Activated CD8-positive, alpha-beta memory T cell treated with anti-CD3 and anti-CD28 coated beads, Interleukin-2, amount 50 U/mL, for 4 hours (primary cell): Measurements from ENCODE around the gene RGL1.

Experiments
- DNase-seq: peaks from one replicate; pipeline ENCODE4 v3.0.0-alpha.2; 2020

Gene RGL1

DNA sequence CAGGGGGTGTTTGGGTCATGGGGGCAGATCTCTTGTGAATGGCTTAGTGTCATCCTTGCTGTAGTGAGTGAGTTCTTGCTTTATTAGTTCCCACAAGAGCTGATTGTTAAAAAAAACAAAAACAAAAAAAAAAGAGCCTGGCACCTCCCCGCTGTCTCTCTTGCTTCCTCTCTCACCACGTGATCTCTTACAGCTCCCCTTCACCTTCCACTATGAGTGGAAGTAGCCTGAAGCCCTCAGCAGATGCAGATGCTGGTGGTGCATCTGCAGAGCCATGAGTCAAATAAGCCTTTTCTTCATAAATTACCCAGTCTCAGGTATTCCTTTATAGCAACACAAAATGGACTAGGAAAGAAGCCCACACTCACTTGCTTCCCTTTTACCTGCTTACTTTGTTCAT lies 17.2 kb upstream of the RGL1 start:
- DNase-seq, result no peak

GRCh38 chr1:183791319-183791718 lies 13.6 kb upstream of the RGL1 start:
- DNase-seq, result no peak

DNA sequence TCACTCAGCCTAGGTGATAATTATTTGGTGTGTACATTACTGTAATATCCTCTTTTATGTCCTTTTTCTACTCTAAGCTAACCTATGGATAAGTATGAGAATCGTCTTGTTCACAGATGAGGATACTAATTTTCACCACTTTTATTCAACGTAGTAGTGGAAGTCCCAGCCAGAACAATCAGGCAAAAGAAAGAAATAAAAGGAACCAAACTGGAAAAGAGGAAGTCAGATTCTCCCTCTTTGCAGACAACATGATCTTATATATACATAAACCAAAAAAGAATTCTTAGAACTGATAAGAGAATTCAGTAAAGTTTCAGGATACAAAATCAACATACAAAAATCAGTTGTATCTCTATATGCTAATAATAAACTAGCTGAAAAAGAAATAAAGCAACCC lies 12.6 kb upstream of the RGL1 start:
- no peak for DNase-seq

GRCh38 chr1:183794088-183794487 lies 10.8 kb upstream of the RGL1 start:
- no peak for DNase-seq

DNA sequence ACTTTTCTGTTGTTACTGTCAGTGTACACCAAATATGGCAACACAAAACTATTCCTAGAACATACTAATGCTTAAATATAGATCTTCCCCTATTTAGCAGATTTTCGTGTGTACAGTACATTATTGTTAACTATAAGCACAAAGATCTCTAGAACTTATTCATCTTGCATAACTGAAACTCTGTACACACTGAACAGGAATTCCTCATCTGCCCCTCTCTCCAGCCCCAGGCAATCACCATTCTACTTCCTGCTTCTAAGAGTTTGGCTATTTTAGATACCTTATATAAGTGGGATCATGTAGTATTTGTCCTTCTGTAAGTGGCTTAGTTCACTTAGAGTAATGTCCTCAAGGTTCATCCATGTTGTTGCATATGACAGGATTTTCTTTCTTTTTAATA lies 4.5 kb upstream of the RGL1 start:
- DNase-seq, result no peak

DNA sequence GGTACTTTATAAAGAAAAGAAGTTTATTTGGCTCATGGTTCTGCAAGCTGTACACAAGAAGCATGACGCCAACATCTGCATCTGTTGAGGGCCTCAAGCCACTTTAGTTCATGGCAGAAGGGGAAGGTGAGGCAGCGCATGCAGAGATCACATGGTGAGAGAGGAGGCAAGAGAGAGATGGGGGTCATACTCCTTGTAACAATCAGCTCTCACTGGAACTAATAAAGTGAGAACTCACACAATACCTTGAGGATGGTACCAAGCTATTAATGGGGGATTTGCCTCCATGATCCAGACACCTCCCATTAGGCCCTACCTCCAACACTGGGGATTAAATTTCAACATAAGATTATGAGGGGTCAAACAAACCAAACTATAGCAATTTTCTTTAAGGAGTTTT lies 3.3 kb upstream of the RGL1 start:
- no peak for DNase-seq

- DNase-seq, result no peak
These were observed 533 bp upstream of the RGL1 start for GRCh38 chr1:183804387-183804786.

- no peak for DNase-seq
These were observed 1.2 kb downstream of the RGL1 start for GRCh38 chr1:183806125-183806524.

GRCh38 chr1:183806675-183807074 lies 1.8 kb downstream of the RGL1 start:
- DNase-seq, result no peak

DNA sequence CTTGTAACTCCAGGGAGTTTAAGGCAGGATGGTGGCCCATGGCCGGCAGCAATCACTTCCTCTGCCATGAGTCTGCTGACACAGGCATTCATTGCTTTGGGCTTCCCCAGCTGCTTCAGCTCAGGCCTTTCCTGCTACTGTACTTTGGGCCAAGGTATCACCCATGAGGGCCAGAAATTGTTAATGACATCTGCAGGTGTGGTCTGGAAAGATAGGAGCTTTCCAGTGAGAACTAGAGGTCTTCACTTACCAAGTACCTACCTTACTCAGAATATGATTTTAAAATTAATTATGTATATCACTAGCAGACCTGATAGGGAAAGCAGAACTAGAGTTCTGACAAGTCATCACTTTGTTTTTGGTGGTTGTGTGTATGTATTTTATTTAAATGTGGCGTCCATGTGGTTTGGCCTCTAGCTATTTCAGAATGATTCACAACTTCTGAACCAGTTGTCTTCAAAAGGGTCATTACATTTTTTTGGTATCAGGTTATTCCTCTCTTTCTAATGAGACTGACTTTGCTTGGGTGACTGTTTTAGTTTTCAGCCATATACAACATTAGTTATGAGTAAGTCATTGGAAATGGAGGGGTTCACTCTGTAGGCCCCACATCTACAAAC lies 2.7 kb downstream of the RGL1 start:
- DNase-seq, result no peak

DNA sequence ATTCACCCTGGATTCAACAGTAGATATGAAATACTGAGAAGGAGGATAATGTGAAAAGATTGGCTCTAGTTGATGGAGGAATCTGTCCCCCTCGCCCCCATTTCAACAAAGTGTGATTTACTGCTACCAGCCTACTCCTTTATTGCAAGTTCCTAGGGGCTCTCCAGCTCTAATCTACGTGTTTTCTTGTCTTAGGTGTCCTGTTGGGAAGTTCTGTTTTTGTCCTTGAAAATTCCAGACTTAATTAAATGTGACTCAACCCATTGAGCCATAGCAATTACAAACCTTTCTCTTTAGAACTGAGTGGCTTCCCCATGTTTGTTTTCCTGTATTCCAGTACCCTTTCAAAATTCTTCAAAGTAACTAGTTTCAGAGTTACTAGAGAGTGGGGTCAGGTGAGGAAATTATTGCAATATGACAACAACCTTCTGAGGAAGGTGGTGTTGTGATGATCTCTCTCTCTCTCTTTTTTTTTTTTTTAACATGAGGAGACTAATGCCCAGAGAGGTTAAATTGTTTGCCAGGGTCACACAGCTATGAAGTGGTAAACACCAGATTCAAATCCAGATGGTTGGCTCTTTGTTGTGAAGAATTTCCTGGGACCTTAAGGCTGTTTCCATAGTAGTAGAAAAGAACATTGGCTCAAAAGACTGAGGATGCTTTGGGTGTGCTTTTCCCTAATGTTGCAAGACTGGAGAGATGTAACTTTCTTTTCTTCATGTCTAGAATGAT lies 3.5 kb downstream of the RGL1 start:
- no peak for DNase-seq

- DNase-seq, result no peak
These were observed 5.2 kb downstream of the RGL1 start for GRCh38 chr1:183810121-183810520.

- no peak for DNase-seq
These were observed 6.0 kb downstream of the RGL1 start for GRCh38 chr1:183810756-183811544.

DNA sequence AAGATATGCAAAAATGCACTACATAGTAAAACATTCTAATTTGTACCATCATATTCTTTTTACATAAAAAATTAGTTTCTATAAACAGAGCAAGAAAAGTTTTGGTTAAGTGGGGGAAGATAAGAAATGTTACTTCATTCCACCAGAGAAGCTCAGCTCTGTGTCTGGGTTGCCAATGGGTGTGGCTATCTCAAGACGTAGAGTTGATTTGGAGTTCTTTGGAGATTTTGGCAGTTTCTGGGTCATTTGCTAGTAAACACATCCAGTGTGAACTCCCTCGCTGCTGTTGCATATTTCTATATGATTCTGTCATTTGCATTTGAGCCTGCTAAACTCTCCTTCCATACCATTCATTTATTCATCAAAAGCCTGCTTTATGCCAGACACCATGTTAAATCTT lies 7.2 kb downstream of the RGL1 start:
- DNase-seq, result no peak

DNA sequence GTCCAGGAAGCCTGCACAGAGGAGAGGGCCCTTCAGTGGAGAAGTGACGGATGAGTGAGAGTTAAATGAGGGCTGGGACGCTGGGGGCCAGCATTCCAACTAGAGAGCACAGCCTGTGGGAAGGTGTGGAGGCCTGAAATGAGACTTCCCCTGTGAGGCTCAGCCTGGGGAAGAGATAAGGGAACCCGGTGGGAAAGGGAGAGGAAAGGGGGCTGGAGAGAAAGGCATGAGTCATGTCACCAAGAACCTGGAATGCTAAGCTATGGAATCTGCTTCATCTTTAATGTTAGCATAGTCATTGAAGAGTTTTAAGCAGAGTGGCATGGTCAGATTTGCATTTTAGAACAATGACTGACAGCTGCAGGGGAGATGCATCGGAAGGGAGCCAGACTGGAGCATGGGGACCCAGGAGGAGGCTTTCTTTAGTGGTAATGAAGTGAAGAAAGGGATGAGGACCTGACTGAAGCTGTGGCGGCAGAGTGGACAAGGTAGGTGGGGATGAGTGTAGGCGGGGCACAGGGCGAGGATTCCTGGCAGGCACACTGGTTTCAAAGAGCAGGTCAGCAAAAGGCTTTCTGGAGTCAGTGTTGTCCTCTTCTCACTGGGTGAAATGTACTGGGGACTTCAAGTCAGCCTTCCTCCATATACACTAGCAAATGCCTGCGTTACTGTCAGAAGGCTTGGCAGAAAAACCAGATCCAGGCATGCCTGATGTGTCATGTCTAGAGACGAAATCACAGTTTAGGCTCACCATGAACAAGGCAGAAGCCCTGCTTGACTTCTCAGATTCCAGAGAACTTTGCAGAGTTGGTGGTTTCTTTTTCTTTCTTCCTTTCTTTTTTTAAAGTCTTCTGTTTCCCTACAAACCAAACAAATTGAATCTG lies 8.0 kb downstream of the RGL1 start:
- no peak for DNase-seq

DNA sequence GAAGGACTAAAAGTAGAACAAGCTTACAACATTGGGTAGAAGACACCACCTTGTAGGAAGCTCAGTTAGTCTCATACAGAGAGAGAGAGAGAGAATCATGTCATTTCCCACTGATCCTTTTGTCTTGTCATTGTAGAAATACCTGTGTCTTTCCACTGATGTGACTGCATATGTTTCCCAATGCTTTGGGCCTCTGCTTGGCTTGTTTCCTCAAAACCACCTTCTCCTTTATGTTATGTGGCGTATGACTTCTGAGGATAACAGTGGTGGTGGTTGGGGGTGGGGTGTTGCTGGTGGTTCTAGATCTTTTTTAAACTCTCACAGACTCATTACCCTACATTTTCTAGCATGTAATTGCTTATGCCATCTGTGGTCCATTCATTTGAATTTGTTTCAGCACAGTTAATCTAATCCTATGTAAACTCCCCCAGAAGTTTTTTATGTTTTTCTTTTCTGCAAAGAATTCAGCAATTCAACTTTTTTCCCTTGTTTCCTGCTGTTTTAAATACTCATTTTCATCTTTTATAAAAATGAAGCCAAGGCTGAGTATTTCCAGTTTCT lies 9.3 kb downstream of the RGL1 start:
- no peak for DNase-seq

DNA sequence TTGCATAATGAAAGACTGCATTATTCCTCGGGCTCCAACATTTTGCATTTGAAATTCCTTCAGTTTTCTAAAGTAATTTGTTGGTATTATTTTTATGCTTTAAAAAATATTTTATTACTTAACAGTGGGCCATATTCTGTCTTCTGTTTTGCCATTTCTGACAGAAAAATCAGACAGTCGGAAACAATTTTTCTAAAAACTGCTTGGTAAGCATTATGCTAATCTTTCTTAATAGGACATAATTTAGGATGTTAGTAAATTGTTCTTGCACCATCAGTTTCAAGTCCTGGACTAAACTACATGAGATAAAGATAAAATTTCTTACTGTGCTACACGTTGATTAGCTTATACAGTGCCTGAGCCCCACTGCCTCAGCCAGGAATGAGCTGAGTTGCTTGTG lies 11.2 kb downstream of the RGL1 start:
- no peak for DNase-seq

- DNase-seq, result no peak
These were observed 12.8 kb downstream of the RGL1 start for GRCh38 chr1:183817576-183818288.

DNA sequence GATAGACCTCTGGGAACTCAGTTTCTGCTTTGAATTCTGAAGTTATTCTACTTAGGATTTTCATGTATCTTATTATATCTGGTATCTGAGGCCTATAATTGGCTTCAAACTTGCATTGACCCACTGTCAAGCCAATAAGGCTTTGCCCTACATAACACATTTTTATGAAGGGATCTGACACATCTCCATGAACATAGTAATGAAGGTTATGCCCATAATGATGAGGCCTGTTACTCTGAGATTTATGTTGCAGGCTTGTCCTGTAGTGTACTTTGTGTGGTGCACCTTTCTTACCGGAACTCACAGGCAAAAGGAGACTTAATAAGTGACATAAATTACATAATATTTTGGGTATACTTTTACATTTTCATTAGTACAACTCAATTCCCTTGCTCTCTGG lies 14.1 kb downstream of the RGL1 start:
- no peak for DNase-seq

- DNase-seq, result no peak
These were observed 16.5 kb downstream of the RGL1 start for GRCh38 chr1:183821309-183821888.

- no peak for DNase-seq
These were observed 17.1 kb downstream of the RGL1 start for GRCh38 chr1:183821889-183822611.
